GM18502 (cell line): ENCODE measurements around the gene DPP4.
"Not testable (repeated sequence)": the region's sequence is repeated elsewhere in the genome, so short reads cannot be mapped to it uniquely, and the experiment has no call there.

ENCODE experiments used
- ATAC-seq: cut with Tn5 transposase; IDR thresholded peaks from one replicate; pipeline ENCODE4 v1.9.1; 2021; ENCODE audit warnings: mild to moderate bottlenecking; ENCODE audit not compliant: unreplicated experiment, poor library complexity

The DPP4 gene

DNA sequence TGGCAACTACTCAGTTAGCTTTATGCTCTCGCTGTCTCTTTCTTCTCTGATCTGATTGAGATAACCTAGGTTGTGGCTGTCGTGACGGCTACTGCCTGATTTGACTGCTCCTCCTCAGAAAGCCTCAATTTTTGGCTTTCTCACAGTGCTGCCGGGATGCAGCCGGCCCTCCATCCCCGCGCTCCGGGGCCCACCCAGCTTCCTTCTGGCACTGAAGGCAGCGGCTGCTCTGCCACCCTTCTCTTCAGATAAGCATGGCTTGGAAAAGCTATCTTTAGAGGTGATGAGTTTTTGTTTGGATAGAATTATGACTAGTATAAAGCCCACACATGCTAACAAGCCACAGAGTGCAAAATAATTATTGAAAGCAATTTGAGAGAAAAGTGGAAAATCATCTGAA, 102.5 kb downstream of the DPP4 start:
- no peak for ATAC-seq

- no peak for ATAC-seq
These were observed 104.9 kb downstream of the DPP4 start for GRCh38 chr2:161969159-161969558.

DNA sequence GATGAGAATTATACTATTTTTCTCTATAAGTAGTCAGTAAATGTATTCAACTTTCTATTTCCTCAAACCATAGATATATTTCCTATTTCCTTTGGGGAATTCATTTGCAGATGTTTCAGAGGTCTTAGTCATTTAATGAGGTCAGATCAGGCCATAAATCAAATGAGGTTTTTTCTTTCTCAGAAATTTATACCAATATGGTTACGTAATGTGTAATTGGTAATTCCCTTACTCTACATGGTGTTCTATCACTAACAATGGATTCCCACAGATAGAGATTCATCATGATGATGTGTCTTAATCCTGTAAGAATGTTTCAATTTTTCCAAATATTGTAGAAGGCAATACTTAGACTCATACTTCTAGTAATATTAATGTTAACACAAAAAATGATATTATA, 108.0 kb downstream of the DPP4 start:
- ATAC-seq: no peak

- ATAC-seq: no peak
These were observed 109.9 kb downstream of the DPP4 start for GRCh38 chr2:161964160-161964559.

DNA sequence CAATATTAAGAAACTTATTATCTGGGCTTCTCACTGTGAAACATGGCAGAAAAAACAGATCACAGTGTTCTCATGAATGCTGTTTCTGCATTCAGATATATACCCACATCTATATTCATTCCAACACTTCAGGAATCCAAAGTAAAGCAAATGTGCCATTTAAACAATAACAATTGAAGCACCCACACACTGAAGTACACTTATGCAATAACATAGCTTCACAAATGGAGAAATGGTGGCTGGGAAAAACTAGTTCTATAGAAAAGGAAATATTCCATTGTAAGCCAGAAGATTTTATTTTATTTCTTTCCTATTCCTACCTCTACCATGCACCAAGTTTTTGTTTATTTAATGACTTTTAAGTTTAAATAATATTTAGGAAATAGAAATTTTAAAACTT, 111.9 kb downstream of the DPP4 start:
- ATAC-seq: no peak

DNA sequence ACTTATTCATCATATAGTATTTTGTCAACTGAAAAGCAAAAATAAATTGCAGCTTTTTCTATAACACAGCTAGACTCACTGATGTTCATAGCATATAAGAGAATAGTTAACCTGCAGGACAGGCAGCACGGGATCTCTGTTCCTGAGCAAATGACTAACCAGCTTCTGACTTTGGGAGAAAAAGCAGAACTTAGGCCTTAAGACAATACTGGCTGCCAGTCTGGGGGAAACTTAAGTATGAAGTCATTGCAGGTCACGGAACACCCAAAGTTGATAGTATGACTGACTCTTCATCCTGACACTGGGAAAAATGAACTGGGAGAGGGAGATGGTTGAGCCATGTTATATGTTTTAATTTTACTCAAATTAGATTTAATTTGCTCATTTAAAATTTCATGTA, 113.0 kb downstream of the DPP4 start:
- ATAC-seq: no peak

DNA sequence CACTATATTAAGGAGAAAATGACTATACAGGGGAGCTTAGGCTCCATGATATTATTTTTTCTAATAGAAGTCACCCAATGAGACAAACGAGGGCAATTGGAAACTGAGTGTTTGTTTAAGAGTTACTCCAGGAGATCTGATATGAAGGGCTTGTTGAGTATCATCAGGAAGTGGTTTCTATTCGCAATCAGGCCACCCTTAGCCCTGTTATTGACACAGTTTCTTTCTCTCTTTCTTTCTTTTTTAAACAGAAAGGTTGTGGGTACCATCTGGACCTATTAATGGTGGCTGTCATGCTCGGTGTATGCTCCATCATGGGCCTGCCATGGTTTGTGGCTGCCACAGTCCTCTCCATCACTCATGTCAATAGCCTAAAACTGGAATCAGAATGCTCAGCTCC, 117.3 kb downstream of the DPP4 start:
- no peak for ATAC-seq

DNA sequence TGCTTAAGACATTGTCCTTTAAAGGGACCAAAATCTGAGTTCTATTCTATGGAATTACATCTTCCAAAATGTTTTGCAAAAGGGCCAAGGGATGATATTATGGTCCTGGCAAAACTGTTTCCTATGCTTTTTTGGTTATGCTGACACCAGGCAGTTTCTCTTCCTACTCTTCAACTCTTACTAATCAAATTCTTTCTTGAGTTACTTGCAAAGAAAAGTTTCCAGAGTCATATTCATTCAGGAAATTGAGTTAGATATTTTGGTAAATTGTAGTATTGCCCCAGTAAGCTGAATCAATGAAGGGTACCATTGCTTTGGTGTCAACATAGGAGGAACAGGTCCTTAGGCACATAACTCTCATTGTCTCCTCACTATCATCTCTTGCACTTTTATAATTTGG, 118.8 kb downstream of the DPP4 start:
- no peak for ATAC-seq

DNA sequence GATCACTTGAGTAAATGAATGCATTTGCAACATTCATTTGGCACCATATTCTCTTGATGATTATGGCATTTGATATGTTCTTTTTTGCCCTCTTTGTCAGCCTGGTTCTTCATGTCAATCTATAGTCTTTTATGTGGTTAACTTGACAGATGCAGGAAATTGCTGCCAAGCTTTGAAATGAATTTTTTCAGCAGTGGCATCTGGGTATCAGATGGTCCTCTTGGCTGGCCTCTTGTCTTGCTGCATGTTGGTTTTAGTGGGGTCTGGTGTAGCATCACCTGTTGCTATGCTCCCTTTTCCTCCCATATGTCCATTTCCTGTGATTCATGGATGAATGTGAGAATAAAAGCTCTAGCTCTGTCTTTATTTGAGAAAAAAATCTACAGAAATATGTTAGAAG, 119.9 kb downstream of the DPP4 start:
- ATAC-seq: no peak

- ATAC-seq: not testable (repeated sequence)
These were observed 120.6 kb downstream of the DPP4 start for GRCh38 chr2:161953367-161953766.

DNA sequence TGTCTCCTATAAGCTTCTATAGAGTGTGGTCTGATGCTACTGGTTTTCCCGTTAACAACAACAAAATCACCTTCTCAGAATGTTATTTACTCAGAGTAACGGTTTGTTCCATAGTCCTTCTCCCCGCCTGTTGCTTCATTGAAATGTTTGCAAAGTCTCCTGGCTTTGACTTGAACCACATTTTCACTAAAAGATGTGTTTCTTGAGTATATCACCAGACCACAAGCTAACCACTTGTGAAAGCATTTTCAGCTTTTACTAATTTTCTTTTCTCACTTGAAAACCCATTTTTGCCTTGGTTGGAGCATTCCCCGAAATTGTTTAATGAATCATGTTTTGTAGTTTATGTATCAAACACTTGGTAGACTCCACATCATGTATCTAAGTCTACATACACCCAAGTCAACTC, 121.2 kb downstream of the DPP4 start:
- no peak for ATAC-seq

GRCh38 chr2:161947836-161948235, 126.2 kb downstream of the DPP4 start:
- no peak for ATAC-seq

DNA sequence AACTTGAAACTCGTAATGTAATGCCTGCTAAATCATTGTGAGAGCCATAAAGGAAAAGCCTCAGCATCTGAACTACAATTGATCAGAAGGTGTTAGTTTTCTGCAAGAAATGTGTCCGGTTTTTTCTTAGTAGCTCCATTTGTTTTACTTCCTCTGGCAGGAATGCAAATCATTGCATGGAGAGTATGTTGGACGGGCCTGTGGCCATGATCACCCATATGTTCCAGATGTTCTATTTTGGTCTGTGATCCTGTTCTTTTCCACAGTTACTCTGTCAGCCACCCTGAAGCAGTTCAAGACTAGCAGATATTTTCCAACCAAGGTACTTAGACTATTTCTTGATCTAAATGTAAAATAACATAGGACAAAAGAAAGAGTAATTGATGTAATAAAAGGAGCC, 126.6 kb downstream of the DPP4 start:
- ATAC-seq: no peak

DNA sequence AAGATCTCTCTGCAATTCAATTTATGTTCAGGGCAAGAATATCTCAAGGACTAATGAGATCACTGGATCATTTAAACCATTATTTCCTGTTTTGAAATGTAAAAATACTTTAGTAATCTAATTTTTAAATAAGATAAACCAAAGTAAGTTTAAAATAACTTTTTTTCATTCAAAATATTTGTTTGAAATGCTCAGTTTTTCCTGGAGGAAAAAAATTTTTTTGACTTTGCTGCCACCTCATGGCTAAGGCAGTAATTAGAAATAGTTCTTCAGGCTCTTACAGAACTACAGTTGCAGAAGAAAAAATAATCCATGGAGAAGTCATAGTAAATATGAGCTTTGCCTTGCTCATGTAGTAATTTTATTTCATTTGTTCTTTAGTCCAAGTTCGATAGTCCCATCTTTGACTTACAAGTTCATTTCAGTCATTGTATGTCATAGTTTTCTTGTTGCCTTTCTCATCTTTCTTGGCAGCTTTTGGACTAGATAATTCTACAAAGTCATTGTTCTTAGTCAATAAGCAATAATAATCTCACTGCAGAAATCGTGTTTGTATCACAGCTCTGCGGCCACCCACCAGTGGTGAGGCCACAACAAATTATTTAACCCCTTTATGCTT, 127.4 kb downstream of the DPP4 start:
- ATAC-seq: no peak

DNA sequence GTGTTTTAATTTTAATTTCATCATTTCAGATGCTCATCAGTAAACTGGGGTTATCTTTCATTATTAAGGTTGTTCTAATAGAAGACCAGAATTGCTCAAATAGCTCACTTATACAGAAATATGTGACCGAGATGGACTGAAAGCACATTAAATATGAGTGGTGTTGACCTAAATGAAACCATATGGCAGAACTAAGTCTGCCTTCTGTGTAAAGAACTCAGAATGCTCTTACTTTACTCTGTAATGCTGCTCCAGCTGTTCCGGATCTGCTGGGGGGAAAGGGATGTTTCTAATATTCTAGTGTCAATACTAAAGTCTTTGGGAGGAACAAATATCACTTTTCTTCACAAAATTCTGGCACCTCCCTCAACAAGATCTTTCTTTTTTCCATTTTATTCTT, 131.0 kb downstream of the DPP4 start:
- no peak for ATAC-seq
